Measurements from ENCODE around the gene GPRASP3.
"Not testable (repeated sequence)": the region's sequence is repeated elsewhere in the genome, so short reads cannot be mapped to it uniquely, and the experiment has no call there.

GPRASP3 gene

GRCh38 chrX:102720237-102721168, at the start of gene GPRASP3:
TSS of gene GPRASP3 (plus strand) at chrX:102720743. CDS start at chrX:102748996, 28,253 bp downstream.
- peak; percentile 36 for DNase-seq (ENCODE audit: low read depth)

DNA sequence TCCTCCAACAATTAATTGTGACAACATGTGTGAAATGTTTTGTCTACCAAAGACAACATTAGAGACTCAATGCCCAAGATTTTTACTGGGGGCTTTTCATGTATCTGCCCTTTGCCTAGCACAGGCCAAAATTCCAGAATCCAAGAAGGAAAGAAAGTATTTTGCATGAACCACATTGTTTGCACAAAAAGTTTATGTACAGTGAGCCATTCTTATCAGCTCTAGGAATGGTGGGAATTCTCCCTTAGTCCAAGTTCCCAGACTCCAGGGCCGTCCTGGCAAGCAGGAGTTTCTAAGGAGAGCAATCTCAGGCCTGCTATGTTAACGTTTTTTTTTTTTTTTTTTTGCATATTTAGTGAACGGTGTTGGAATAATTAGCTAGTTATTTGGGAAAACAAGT, 47.7 kb upstream of the GPRASP3 start:
- DNase-seq (ENCODE audit: low read depth) = no peak

GRCh38 chrX:102677479-102677878, 43.1 kb upstream of the GPRASP3 start:
- DNase-seq (ENCODE audit: low read depth) = not testable (repeated sequence)

DNA sequence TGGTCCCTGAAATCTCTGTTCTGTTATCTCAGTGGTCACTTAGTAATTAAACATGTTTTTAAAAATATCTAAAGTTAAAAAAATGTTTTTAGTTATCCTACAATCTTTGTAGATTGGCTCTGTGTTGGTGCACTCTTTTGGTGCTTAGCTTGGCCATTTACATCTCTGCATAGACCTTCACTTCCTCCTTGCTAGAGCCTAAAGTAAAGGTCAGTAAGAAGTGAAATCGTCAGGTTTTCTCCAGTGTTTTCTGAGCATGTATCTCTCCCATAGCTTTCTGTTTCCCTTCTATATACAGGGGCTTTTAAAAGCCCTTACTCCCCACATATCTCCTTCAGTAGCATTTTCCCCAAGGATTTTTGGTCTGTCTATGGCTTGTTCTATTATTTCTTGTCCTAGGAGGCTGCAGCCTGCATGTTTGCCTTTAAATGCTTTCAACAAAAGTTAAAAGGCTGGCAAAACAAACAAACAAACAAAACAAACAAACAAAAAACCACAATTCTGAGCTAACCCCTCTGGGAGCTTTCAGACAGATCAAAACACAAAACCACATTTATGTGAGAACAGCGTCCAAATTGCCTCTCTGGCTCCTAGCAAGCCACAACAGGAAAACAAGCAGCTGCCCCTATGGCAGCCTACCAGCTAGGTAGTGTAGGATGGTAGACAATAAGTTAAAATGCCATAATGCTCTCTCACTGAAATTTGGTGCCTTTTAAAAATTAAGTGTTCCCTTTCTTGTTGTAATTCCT, 35.6 kb upstream of the GPRASP3 start:
- no peak for DNase-seq (ENCODE audit: low read depth)

GRCh38 chrX:102694749-102695148, 25.8 kb upstream of the GPRASP3 start:
- DNase-seq (ENCODE audit: low read depth) = no peak

GRCh38 chrX:102696306-102696705, 24.2 kb upstream of the GPRASP3 start:
- no peak for DNase-seq (ENCODE audit: low read depth)

DNA sequence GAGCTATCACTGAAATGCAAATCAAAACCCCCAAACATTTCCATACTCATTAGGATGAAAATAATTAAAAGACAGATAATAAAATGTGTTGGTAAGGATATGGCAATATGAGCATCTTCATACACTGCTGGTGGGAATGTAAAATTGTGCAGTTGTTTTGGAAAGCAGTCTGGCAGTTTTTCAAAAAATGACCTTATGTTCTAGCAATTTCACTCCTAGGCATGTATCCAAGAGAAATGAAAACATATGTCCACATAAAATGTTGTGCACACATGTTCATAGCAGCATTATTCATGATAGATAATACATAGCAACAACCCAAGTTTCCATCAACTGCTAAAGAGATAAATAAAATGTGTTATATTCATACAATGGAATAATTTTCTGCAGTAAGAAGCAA, 23.0 kb upstream of the GPRASP3 start:
- no peak for DNase-seq (ENCODE audit: low read depth)

DNA sequence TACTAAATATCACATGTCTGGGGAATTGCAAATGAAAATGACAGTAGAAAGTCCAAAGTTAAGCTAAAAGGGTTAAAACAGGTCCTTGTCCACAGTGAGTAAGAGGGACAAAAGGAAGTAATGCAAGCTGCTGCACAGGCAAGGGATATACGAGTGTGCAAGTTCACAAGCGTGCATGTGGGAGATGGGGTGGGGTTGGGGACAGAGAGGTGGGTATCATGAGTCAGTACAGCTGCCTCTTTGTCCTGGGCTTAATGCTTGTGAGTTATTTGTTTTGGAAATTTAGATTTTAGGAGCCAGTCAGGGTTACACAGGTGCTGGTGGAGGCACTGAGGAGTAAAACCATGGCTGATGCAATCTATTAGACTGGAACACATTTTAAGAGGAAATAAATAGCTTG, 11.6 kb upstream of the GPRASP3 start:
- DNase-seq (ENCODE audit: low read depth) = no peak

DNA sequence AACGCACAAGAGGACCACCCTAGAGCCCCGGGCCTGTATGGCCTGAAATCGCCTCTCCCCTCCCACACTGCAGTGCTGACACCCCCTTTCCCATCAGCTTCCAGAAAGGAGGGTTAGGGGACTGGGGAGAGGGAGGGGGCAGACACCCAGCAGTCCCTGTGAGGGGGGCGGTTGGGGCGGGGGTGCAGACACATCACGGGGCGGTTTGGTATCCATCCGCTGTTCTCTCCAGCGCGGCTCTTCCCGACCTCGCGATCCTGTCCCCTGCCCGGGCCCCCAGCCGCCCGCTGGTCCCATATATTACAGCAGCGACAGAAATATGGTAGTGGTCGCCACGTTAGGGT, 8.7 kb upstream of the GPRASP3 start:
- no peak for DNase-seq (ENCODE audit: low read depth)

DNA sequence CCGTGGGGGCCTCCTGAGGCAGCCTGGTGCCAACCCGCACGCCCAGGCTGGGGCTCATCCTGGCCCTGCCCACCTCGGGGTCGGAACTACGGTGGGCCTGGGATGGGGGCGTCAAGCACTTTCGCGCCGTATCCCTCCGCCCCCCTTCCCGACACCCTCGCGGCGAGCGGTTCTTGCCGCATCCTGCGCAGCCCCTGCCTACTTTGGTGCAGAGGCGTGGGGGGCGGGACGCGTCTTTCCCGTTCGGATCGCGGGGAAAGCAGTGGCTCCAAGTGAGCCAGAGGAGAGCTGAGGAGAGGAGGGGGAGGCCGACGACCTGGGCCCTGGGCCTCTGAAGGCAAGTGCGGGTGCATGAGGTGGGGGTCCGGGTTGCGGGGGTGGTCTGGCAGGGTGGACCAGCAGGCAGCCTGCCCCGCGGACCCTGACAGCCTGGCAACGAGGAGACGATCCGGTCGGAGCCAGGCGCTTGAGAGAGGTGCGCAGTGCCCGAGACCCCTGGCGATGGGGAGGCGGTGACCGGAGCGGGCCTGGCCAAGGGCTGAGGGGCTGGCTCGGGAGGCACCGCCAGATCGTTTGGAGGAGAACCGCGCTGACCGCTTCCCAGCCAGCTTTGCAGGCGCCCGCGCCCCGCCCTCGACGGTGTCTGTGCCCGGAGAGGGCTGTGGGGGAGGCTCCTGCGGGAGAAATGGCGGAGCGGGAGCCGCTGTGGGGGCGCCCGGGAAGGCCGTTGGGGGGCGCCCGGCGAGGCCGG, 8.2 kb upstream of the GPRASP3 start, which contains the start of gene GPRASP2:
Gene GPRASP2, plus strand, starts transcription at position 233 of the 751 bp plus-strand sequence. CDS start 2,422 bp downstream, outside the sequence.
- no peak for DNase-seq (ENCODE audit: low read depth)

GRCh38 chrX:102712981-102713625, 7.4 kb upstream of the GPRASP3 start:
- DNase-seq (ENCODE audit: low read depth) = no peak

- no peak for DNase-seq (ENCODE audit: low read depth)
Observed at GRCh38 chrX:102714994-102715393, 5.5 kb upstream of the GPRASP3 start.

- no peak for DNase-seq (ENCODE audit: low read depth)
Observed at GRCh38 chrX:102715967-102716366, 4.6 kb upstream of the GPRASP3 start.

- not testable (repeated sequence) for DNase-seq (ENCODE audit: low read depth)
Observed at GRCh38 chrX:102721169-102721506, 595 bp downstream of the GPRASP3 start.

DNA sequence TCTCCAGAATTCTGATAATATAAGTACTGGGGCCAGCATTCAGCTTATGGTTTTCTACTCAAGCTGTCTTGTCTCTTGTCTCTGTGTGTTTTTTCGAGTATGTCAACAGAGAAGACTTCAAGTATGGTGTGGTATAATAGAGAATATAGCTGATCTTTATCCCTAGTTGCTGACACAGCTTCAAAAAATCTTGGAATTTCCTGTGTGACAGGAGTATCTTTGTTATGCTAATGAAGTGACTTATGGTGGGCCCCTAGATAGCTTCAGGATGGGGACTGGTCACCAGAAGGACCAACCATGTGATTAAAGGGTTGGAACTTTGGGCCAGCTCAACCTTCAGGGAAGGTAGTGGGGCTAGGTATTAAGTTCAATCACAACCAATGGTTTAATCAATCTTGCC, 2.9 kb downstream of the GPRASP3 start:
- no peak for DNase-seq (ENCODE audit: low read depth)

GRCh38 chrX:102727761-102728160, 7.2 kb downstream of the GPRASP3 start:
- no peak for DNase-seq (ENCODE audit: low read depth)

- DNase-seq (ENCODE audit: low read depth) = no peak
Observed at GRCh38 chrX:102728646-102729045, 8.1 kb downstream of the GPRASP3 start.

DNA sequence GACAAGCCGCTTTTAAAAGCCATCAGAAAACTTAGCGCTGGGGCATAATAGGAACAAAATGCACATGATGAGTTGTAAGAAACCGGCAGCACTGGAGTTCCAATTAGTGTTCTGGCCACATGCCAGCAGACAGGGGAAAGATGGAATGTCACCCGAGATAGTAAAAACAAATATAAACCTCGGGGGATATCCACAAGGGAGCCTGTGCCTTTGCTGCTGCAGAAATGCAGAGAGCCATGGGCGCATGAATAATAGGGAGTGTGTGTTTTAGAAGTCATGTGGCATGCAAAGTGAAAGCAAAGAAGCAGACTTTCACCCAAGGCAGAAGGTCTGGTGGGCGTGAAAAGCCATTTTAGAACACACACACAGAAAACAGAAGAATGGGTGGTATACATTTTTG, 19.1 kb downstream of the GPRASP3 start:
- no peak for DNase-seq (ENCODE audit: low read depth)

GRCh38 chrX:102744307-102744706, 23.8 kb downstream of the GPRASP3 start:
- DNase-seq (ENCODE audit: low read depth) = no peak

GRCh38 chrX:102745513-102745856, 24.9 kb downstream of the GPRASP3 start:
- DNase-seq (ENCODE audit: low read depth) = no peak

DNA sequence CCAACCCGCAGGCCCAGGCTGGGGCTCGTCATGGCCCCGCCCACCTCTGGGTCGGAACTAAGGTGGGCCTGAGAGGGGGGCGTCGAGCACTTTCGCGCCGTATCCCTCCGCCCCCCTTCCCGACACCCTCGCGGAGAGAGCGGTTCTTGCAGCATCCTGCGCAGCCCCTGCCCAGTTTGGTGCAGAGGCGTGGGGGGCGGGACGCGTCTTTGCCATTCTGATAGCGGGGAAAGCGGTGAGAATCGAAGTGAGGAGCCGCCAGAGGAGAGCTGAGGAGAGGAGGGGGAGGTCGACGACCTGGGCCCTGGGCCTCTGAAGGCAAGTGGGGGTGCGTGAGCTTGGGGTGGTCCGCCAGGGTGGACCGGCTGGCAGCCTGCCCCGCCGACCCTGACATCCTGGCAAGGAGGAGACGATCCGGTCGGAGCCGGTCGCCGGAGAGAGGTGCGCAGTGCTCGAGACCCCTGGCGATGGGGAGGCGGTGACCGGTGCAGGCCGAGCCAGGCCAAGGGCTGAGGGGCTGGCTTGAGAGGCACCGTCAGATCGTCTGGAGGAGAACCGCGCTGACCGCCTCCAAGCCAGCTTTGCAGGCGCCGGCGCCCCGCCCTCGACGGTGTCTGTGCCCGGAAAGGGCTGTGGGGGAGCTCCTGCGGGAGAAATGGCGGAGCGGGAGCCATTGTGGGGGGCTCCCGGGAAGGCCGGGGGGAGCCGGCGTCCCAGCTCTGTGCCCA, 25.5 kb downstream of the GPRASP3 start:
- DNase-seq (ENCODE audit: low read depth) = no peak
